DMS79 treated with DMSO at 0.1 percent for 48 hours (cell line): ENCODE data around the gene ZPBP.

Experiments
- DNase-seq: peaks from one replicate; lab custom pipeline; 2025; lab: John Stamatoyannopoulos, UW

The ZPBP gene, protein sequence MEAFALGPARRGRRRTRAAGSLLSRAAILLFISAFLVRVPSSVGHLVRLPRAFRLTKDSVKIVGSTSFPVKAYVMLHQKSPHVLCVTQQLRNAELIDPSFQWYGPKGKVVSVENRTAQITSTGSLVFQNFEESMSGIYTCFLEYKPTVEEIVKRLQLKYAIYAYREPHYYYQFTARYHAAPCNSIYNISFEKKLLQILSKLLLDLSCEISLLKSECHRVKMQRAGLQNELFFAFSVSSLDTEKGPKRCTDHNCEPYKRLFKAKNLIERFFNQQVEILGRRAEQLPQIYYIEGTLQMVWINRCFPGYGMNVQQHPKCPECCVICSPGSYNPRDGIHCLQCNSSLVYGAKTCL

GRCh38 chr7:50092579-50093491 lies at the start of gene ZPBP:
TSS of gene ZPBP (minus strand) at chr7:50093246. CDS start at chr7:50093194, 52 bp downstream.
- peak; percentile 24 for DNase-seq

DNA sequence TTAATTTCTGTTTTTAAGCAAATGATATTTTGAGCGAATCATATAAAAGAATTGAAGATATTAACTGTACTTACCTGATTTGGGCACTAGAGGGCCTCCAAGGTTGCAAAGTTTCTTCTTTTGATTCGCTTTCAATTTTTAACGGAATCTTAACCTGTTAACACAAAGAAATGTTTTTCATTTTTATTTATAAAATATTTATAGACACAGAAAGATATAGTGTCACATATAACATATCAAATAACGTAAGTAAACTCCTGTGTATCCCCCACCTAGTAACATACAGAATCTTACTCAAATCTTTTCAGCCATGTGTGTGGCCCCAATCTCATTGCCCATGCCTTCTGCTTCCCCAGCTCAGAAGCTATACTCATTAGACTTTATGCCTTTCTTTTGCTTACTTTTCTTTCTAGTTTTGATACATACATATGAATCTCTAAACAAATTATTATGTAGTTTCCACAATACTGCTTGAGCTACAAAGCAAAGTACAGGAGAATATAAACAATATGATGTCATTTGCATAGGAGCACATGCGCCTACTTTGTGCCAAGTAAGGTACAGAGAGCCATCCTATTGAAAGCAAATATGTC lies 49.5 kb upstream of the ZPBP start:
- peak; percentile 52 for DNase-seq

GRCh38 chr7:50141854-50142253 lies 48.8 kb upstream of the ZPBP start:
- DNase-seq: no peak

DNA sequence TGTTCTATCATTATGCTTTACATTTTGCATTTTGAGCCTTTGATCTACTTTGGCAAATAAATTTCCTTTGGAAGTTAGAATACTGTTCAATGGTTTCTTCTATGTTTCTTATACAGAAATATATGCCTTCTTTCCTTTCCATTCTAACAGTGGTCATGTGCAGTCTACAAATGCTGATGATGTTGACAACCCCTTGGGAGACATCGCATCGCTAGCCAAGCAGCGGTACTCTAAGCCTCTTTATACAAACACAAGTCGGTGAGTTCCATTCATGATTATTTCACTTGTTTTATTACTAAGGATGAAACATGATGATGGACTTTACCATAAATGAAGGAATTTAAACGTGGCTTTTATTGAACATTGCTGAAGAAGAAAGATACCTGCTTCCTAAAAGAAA lies 48.1 kb upstream of the ZPBP start:
- no peak for DNase-seq

- no peak for DNase-seq
Measured at GRCh38 chr7:50140688-50141087, 47.6 kb upstream of the ZPBP start.

DNA sequence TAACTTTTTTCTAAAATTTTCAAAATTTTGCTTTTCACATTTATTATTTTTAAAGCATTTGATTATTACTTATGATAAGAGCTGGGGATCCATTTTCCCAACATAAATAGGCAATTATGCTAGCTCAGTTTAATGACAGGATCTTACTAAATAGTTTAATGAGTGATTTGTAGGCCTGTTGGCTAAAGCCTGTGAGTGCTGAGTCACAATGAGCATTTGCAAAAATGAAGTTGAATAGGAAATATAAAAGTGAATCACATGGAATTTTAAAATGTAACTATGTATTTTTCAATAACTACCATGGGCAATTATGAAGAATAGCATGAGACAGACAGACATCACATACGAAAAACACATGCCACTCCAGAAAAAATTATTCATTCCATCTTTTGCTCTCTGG lies 45.1 kb upstream of the ZPBP start:
- no peak for DNase-seq

GRCh38 chr7:50125766-50126165 lies 32.7 kb upstream of the ZPBP start:
- no peak for DNase-seq

DNA sequence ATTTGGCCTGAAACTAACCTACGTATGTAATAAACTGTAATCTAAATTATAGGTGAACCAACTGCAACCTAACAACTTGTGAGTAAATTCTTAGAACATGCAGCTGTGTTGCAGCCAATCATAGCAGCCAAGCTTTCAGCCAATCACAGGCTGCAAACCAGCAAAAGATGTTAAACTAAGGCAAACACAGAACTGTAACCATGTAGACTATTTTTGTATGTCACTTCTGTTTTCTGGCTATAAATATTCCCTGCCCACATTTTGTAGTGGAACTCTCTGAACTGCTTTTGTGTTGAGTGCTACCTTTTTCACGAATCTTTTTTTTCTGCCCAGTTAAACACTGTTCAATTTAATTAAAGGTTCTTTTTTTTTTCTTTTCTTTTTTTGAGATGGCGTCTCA lies 28.2 kb upstream of the ZPBP start:
- no peak for DNase-seq

DNA sequence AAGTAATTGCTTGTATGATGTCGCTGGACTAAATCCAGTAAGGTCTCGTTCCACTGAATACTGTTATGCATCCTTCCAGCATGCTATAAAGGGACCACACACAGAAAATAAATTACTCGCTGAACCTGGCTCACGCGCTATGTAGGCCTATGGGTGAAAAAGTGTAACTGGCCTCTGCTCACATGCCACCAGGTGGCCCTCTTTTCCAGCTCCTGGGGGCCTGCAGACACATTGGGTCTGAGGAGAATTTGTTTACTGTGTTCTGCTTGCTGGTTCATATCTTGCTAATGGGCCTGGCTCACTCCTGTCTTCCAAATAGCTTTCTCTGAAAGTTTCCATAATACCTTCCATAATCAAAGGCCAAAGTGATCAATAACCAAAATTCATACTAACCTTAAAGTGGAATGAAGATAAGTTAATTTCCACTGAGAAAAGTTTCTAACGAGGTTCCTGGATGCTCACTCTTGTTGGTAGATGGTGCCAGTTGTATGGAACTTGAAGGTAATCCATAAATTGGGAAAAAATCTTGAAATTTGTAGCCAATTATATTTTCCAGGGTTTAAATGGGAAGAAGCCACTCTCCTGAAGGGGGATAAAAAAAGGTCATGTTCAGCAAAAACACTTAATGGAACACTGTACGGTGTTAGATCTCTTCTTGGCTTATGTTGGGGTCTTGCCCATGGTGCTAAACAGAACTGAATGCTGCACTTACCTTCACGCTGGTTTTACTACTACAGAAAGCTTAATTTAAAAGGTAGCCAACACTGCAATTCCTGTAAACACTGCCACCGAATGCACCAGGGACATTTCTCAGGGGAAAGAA lies 27.0 kb upstream of the ZPBP start:
- no peak for DNase-seq

GRCh38 chr7:50112250-50112649 lies 19.2 kb upstream of the ZPBP start:
- no peak for DNase-seq

- no peak for DNase-seq
Measured at GRCh38 chr7:50101873-50102272, 8.8 kb upstream of the ZPBP start.

GRCh38 chr7:50095634-50096033 lies 2.6 kb upstream of the ZPBP start:
- DNase-seq: no peak

DNA sequence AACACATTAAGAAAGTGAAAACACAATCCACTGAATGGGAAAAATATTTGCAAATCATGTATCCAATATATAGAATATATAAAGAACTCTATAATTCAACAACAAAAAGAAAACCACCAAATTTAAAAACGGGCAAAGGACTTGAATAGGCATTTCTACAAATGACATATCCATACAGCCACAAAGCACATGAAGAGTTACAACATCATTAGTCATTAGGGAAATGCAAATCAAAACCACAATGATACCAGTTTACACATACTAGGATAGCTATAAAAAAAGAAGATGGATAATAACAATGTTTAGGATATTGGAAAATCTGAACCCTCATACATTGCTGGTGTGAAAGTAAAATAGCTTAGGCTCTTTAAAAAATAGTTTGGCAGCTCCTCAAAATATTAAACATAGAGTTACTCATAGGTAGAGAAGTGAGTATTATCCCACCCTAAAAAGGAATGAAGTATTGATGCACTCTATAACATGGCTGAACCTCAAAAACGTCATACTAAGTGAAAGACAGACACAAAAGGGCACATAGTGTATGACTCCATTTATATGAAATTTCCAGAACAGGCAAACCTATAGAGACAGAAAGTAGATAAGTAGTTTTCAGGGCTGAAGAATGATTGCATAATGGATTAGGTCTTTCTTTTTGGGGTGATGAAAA lies 4.5 kb downstream of the ZPBP start:
- no peak for DNase-seq

DNA sequence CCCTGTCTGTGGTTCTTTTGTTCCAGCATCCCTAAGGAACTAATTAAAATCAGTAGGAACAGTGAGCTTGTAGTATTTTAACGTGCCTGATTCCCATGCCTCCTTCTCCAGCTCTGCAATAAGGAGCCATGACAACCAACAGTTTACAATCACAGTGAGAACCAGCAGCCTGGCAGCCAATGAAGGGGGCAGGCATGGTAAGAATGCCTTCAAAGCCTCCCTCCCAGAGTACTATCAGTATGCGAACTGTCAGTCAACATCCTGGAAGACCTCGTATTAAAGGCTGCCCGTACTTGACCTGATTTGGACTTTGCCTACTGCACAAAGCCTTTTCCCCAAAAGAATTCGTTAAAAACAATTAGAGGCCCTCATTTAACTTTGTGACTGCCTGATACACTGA lies 7.7 kb downstream of the ZPBP start:
- DNase-seq: no peak

- DNase-seq: no peak
Measured at GRCh38 chr7:50073093-50073492, 20.0 kb downstream of the ZPBP start.

- DNase-seq: no peak
Measured at GRCh38 chr7:50069613-50070012, 23.4 kb downstream of the ZPBP start.

DNA sequence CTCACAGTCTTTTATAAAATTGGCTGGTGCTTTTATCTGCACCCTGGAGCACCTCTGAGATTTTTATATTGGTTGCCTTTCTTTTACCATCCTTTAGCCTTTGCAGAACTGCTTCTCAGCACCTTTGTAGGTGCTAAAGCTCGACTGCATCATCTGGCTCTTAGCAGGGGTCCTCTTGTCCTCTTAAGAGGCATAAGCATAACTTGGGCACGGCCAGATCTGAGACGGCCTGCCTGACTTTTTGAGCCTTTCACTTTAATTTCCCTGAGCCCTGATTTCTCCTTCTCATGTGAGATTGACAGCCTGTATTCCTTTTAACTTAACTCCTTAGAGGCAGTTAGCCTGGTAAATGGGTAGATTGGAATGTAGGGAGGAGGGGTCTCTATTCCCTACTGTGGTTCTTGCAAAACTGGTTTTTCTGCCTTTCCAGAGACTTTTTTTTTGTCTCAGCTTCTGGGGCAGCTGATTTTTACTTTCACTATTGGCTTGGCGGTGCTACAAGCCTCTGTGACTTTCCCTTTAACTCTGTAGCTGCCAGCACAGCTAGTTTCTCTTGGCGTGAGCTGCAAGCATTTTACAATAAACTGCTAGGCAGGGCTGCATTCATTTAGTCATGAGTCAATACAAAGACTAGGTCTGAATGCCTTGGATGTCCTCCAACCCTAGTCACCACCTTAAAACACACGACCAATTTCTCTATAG lies 24.0 kb downstream of the ZPBP start:
- peak; percentile 87 for DNase-seq

GRCh38 chr7:50068026-50068425 lies 25.0 kb downstream of the ZPBP start:
- DNase-seq: peak; percentile 90

DNA sequence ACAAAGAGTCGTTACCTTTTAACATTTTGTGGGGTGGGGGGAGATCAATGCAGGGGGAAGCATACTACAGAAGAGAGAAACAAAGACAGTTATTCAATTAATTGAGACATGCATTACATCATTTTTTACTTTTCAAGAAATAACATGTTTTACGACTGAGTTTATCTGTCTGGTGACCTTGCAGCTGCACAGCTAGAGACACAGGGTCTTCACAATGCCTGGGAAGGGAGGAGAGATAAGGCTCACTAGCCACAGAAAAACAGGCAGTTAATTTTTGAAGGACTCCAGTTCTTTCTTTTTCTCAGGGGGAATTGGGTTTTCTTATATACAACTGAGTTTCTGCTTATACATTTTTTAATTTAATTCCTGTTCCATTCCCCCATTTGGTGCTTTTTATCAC lies 30.1 kb downstream of the ZPBP start:
- DNase-seq: no peak

- no peak for DNase-seq
Measured at GRCh38 chr7:50056131-50056530, 36.9 kb downstream of the ZPBP start.

DNA sequence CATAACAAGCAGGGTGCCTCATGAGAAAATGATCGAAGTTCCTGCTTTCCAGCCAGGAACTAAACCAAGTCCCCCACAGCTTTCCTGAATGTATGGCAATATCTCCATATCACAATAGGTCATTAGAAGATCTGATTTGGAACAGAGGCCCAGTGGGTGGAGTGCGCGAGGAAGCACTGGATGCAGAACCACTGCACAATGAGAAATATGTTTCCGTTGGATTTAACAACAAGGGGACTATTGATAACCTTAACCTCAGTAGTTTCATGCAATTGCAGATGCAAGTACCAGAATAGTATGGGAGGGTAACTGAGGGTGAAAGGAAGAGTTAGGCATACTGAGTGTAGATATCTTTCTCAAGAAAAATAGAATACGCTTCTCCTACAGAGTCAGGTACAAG lies 45.3 kb downstream of the ZPBP start:
- no peak for DNase-seq
